HUDEP-2 (cell line): Measurements from ENCODE around the gene TERF2IP.
A peak's percentile ranks its signal among the peaks of the same experiment; 100 is the strongest.

Source experiments
- DNase-seq, 76 experiments: peaks; one replicate each; lab custom pipeline; 2025; ENCODE audit not compliant: unreplicated experiment in 76 of 76; lab: John Stamatoyannopoulos, UW

The TERF2IP gene

GRCh38 chr16:75647492-75648264 is at the start of gene TERF2IP, which contains the start of gene KARS1:
TERF2IP (plus strand) TSS chr16:75647773; CDS start chr16:75647883, 110 bp downstream.
KARS1 (minus strand) TSS chr16:75647665; CDS start chr16:75647639, 26 bp downstream.
- peak in 75 of 76 experiments; percentile 22 to 94 (median 86) for DNase-seq

- DNase-seq = no peak
These were observed 47.9 kb upstream of the TERF2IP start for GRCh38 chr16:75599452-75600277.

GRCh38 chr16:75603241-75603640 is 44.3 kb upstream of the TERF2IP start:
- DNase-seq = no peak

GRCh38 chr16:75606507-75606906 is 41.1 kb upstream of the TERF2IP start:
- DNase-seq = no peak

- DNase-seq = no peak
These were observed 33.3 kb upstream of the TERF2IP start for GRCh38 chr16:75614066-75614897.

GRCh38 chr16:75615619-75616018 is 32.0 kb upstream of the TERF2IP start:
- no peak for DNase-seq

GRCh38 chr16:75616521-75617010 is 31.0 kb upstream of the TERF2IP start:
- no peak for DNase-seq

- no peak for DNase-seq
These were observed 30.5 kb upstream of the TERF2IP start for GRCh38 chr16:75617121-75617520.

GRCh38 chr16:75618780-75619179 is 28.8 kb upstream of the TERF2IP start:
- no peak for DNase-seq

- DNase-seq = peak in 67 of 76 experiments; percentile 3 to 87 (median 47)
These were observed 27.0 kb upstream of the TERF2IP start for GRCh38 chr16:75620326-75621169.

GRCh38 chr16:75621170-75621477 is 26.4 kb upstream of the TERF2IP start:
- peak in 8 of 76 experiments; percentile 1 to 36 (median 13) for DNase-seq

GRCh38 chr16:75622761-75623605 is 24.6 kb upstream of the TERF2IP start, which contains the start of gene ADAT1:
ADAT1 (minus strand) TSS chr16:75623281; CDS start chr16:75620799, 2,482 bp downstream.
- DNase-seq = peak in 75 of 76 experiments; percentile 19 to 96 (median 90)

- DNase-seq = peak in 2 of 76 experiments; percentile 5 to 6
These were observed 22.6 kb upstream of the TERF2IP start for GRCh38 chr16:75624921-75625334.

- no peak for DNase-seq
These were observed 20.8 kb upstream of the TERF2IP start for GRCh38 chr16:75626806-75627205.

- DNase-seq = no peak
These were observed 19.7 kb upstream of the TERF2IP start for GRCh38 chr16:75627851-75628250.

GRCh38 chr16:75628351-75628750 is 19.2 kb upstream of the TERF2IP start:
- DNase-seq = no peak

GRCh38 chr16:75629132-75629531 is 18.4 kb upstream of the TERF2IP start:
- no peak for DNase-seq

- no peak for DNase-seq
These were observed 17.5 kb upstream of the TERF2IP start for GRCh38 chr16:75630052-75630451.

- DNase-seq = no peak
These were observed 14.7 kb upstream of the TERF2IP start for GRCh38 chr16:75632857-75633256.
